ENCODE measurements around the gene CELA2B.

DNA sequence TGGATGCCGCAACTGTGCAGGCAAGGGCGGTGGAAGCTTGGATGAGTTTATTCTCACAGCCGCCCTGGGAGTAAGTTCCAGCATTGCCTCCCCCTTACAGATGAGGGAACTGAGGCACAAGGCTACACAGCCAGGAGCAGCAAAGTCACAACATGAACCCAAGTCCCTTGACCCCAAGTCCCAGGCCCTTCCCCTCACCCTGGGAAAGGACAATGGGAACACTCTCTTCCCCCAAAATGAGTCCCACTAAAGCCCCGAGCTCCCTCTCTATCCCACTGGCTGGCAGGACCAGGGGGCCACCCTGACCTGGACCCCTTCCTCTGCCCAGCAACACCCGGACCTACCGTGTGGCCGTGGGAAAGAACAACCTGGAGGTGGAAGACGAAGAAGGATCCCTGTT is 33.8 kb upstream of the CELA2B start:
- TF ChIP-seq, protein P1, sequence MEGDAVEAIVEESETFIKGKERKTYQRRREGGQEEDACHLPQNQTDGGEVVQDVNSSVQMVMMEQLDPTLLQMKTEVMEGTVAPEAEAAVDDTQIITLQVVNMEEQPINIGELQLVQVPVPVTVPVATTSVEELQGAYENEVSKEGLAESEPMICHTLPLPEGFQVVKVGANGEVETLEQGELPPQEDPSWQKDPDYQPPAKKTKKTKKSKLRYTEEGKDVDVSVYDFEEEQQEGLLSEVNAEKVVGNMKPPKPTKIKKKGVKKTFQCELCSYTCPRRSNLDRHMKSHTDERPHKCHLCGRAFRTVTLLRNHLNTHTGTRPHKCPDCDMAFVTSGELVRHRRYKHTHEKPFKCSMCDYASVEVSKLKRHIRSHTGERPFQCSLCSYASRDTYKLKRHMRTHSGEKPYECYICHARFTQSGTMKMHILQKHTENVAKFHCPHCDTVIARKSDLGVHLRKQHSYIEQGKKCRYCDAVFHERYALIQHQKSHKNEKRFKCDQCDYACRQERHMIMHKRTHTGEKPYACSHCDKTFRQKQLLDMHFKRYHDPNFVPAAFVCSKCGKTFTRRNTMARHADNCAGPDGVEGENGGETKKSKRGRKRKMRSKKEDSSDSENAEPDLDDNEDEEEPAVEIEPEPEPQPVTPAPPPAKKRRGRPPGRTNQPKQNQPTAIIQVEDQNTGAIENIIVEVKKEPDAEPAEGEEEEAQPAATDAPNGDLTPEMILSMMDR (IDR thresholded peaks at IDR 0.05; ENCODE audit: low read depth, low read length, missing input control), result no peak
- TF ChIP-seq SP1 (IDR thresholded peaks at IDR 0.05) (no peak), YY1 (IDR thresholded peaks at IDR 0.05) (no peak), TAF1 (conservative IDR thresholded peaks at IDR 0.05) (no peak), ATF3 (IDR thresholded peaks at IDR 0.05) (no peak), EGR1 (IDR thresholded peaks at IDR 0.05; ENCODE audit: low read depth in 2 of 2) (no peak), GABPA (IDR thresholded peaks at IDR 0.05 in 1 of 2, conservative IDR thresholded peaks at IDR 0.05 in 1 of 2) (no peak), MAX (IDR thresholded peaks at IDR 0.05) (no peak)
